HEK293 (cell line): ENCODE results near the gene UGT1A4.

ENCODE experiments used
- CTCF ChIA-PET: fragments of 350-600 bp; formaldehyde crosslinking; extraction: SDS; loops from one replicate; lab custom pipeline; 2021; ENCODE audit warnings: antibody characterized with exemption; lab: Yijun Ruan, JAX
- POLR2A ChIA-PET: fragments of 300-600 bp; formaldehyde crosslinking; extraction: SDS; loops from one replicate; lab custom pipeline; 2020; ENCODE audit warnings: antibody characterized with exemption, inconsistent platforms; lab: Yijun Ruan, JAX
- H3K27ac ChIP-seq: fragments of 200-500 bp; sonication (Bioruptor generic); 2 replicates; pipeline ENCODE4 v1.5.1; 2014; ENCODE audit warnings: low read depth, low read length, control low read depth, inconsistent platforms; ENCODE audit errors: extremely low read depth
- H3K36me3 ChIP-seq, 2 experiments: fragments of 200-500 bp in 1 of 2; sonication (Bioruptor generic) in 1 of 2; 1 replicate in 1 of 2; 2 replicates in 1 of 2; pipeline ENCODE4 v1.5.1; 2014 to 2017; ENCODE audit warnings: inconsistent platforms in 2 of 2, low read length in 2 of 2; ENCODE audit not compliant: control insufficient read depth in 2 of 2, insufficient read depth in 1 of 2
- H3K4me1 ChIP-seq: fragments of 200-500 bp; sonication (Bioruptor generic); 2 replicates; pipeline ENCODE4 v1.5.1; 2014; ENCODE audit warnings: mild to moderate bottlenecking, low read length, inconsistent platforms; ENCODE audit not compliant: control insufficient read depth, insufficient read depth
- H3K4me3 ChIP-seq: 2 replicates; pipeline ENCODE4 v1.5.1; 2011; ENCODE audit warnings: low read depth, mild to moderate bottlenecking, control low read depth, low read length, moderate library complexity
- H3K9me3 ChIP-seq: fragments of 200-500 bp; sonication (Bioruptor generic); 2 replicates; pipeline ENCODE4 v1.5.1; 2014; ENCODE audit warnings: low read depth, low read length, inconsistent platforms; ENCODE audit not compliant: control insufficient read depth, insufficient read depth
- FEZF1 ChIP-seq: fragments of 450-650 bp; formaldehyde crosslinking; IDR thresholded peaks from 2 replicates; pipeline ENCODE4 v1.5.1; 2016; ENCODE audit warnings: missing biosample characterization, missing genetic modification characterization
- GLIS2 ChIP-seq: fragments of 450-650 bp; formaldehyde crosslinking; IDR thresholded peaks from 2 replicates; pipeline ENCODE4 v1.5.1; 2016; ENCODE audit warnings: missing biosample characterization, missing genetic modification characterization
- HOXC10 ChIP-seq: sonication (generic); formaldehyde crosslinking; IDR thresholded peaks from 2 replicates; pipeline ENCODE4 v1.8.1; 2023; ENCODE audit warnings: mild to moderate bottlenecking, missing genetic modification reagents
- OVOL3 ChIP-seq: fragments of 450-650 bp; formaldehyde crosslinking; IDR thresholded peaks from 2 replicates; pipeline ENCODE4 v1.5.1; 2016; ENCODE audit warnings: missing biosample characterization, missing genetic modification characterization
- REPIN1 ChIP-seq: fragments of 450-650 bp; formaldehyde crosslinking; IDR thresholded peaks from 2 replicates; pipeline ENCODE4 v1.5.1; 2017; ENCODE audit warnings: missing biosample characterization, missing genetic modification characterization, low read depth
- TRIM28 ChIP-seq: IDR thresholded peaks from 2 replicates; pipeline ENCODE4 v1.6.1; 2011; ENCODE audit warnings: low read length, control low read depth, borderline replicate concordance
- ZBTB17 ChIP-seq: fragments of 450-650 bp; formaldehyde crosslinking; IDR thresholded peaks from 2 replicates; pipeline ENCODE4 v1.5.1; 2016; ENCODE audit warnings: missing biosample characterization, missing genetic modification characterization
- ZBTB20 ChIP-seq: fragments of 450-650 bp; formaldehyde crosslinking; IDR thresholded peaks from 2 replicates; pipeline ENCODE4 v1.5.1; 2016; ENCODE audit warnings: missing biosample characterization, missing genetic modification characterization
- ZEB2 ChIP-seq: fragments of 450-650 bp; formaldehyde crosslinking; IDR thresholded peaks from 2 replicates; pipeline ENCODE4 v1.5.1; 2016; ENCODE audit warnings: missing biosample characterization, missing genetic modification characterization
- ZFP3 ChIP-seq: fragments of 450-650 bp; formaldehyde crosslinking; IDR thresholded peaks from 2 replicates; pipeline ENCODE4 v1.5.1; 2016; ENCODE audit warnings: low read depth, missing biosample characterization, missing genetic modification characterization
- ZFP37 ChIP-seq: fragments of 450-650 bp; formaldehyde crosslinking; IDR thresholded peaks from 2 replicates; pipeline ENCODE4 v1.5.1; 2016; ENCODE audit warnings: missing biosample characterization, missing genetic modification characterization
- ZNF473 ChIP-seq: fragments of 450-650 bp; formaldehyde crosslinking; IDR thresholded peaks from 2 replicates; pipeline ENCODE4 v1.5.1; 2017; ENCODE audit warnings: missing biosample characterization, missing genetic modification characterization
- ZNF514 ChIP-seq: fragments of 450-650 bp; formaldehyde crosslinking; IDR thresholded peaks from 2 replicates; pipeline ENCODE4 v1.5.1; 2016; ENCODE audit warnings: missing biosample characterization, missing genetic modification characterization
- ZNF555 ChIP-seq: fragments of 450-650 bp; formaldehyde crosslinking; conservative IDR thresholded peaks from 2 replicates; pipeline ENCODE4 v1.5.1; 2017; ENCODE audit warnings: missing biosample characterization, mild to moderate bottlenecking, missing genetic modification characterization, inconsistent platforms
- ZNF610 ChIP-seq: fragments of 450-650 bp; formaldehyde crosslinking; IDR thresholded peaks from 2 replicates; pipeline ENCODE4 v1.5.1; 2016; ENCODE audit warnings: missing biosample characterization, missing genetic modification characterization, borderline replicate concordance
- ZNF623 ChIP-seq: fragments of 450-650 bp; formaldehyde crosslinking; IDR thresholded peaks from 2 replicates; pipeline ENCODE4 v1.5.1; 2016; ENCODE audit warnings: missing biosample characterization, missing genetic modification characterization
- ZNF747 ChIP-seq: fragments of 450-650 bp; formaldehyde crosslinking; IDR thresholded peaks from 2 replicates; pipeline ENCODE4 v1.5.1; 2016; ENCODE audit warnings: missing biosample characterization, missing genetic modification characterization
- ZNF76 ChIP-seq: fragments of 450-650 bp; formaldehyde crosslinking; IDR thresholded peaks from 2 replicates; pipeline ENCODE4; 2016; ENCODE audit warnings: low read depth, missing biosample characterization, missing genetic modification characterization, borderline replicate concordance
- TF ChIP-seq, protein P1 (sequence below): fragments of 450-650 bp; formaldehyde crosslinking; IDR thresholded peaks from 2 replicates; pipeline ENCODE4 v1.5.1; 2016; ENCODE audit warnings: missing biosample characterization, missing genetic modification characterization
- TF ChIP-seq, protein P2 (sequence below): fragments of 450-650 bp; formaldehyde crosslinking; IDR thresholded peaks from 2 replicates; pipeline ENCODE4 v1.5.1; 2017; ENCODE audit warnings: missing biosample characterization, mild to moderate bottlenecking, missing genetic modification characterization, moderate library complexity
- TF ChIP-seq, protein P3 (sequence below): fragments of 450-650 bp; formaldehyde crosslinking; IDR thresholded peaks from 2 replicates; pipeline ENCODE4 v1.5.1; 2016; ENCODE audit warnings: missing biosample characterization, missing genetic modification characterization
- TF ChIP-seq, protein P4 (sequence below): fragments of 450-650 bp; formaldehyde crosslinking; optimal IDR thresholded peaks from 2 replicates; pipeline ENCODE3; 2016; ENCODE audit warnings: missing biosample characterization, mild to moderate bottlenecking, missing genetic modification characterization

UGT1A4 gene

DNA sequence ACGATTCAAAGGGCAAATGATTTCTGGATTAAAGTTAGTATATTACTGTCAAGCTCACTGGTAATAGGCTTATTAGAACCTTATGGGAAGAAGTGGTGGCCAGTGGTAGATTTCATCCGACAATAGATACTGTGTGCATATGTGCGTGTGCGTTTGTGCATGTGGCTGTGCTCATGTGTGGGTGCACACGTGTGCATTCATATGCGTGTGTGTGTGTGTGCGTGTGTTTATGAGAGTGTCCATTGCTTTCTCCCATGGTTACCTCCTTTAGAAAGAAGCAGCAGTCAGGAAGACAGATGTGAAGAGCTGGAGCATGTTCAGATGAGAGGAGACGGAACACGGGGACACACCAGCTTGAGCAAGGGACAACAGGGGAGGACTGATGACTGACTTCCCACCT is 50.7 kb downstream of the UGT1A4 start:
- H3K27ac ChIP-seq: no peak overlapping the region
- TF ChIP-seq HOXC10 (CRISPR knock-in tag): no peak
- TF ChIP-seq ZNF747 (tag by site-specific recombination): no peak
- TF ChIP-seq TRIM28: no peak
- TF ChIP-seq ZBTB20 (tag by site-specific recombination): no peak
- TF ChIP-seq, protein P1, sequence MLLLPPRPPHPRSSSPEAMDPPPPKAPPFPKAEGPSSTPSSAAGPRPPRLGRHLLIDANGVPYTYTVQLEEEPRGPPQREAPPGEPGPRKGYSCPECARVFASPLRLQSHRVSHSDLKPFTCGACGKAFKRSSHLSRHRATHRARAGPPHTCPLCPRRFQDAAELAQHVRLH: no peak
- no peak for TF ChIP-seq ZFP37 (tag by site-specific recombination)
- TF ChIP-seq GLIS2 (tag by site-specific recombination): no peak
- TF ChIP-seq, protein P2, sequence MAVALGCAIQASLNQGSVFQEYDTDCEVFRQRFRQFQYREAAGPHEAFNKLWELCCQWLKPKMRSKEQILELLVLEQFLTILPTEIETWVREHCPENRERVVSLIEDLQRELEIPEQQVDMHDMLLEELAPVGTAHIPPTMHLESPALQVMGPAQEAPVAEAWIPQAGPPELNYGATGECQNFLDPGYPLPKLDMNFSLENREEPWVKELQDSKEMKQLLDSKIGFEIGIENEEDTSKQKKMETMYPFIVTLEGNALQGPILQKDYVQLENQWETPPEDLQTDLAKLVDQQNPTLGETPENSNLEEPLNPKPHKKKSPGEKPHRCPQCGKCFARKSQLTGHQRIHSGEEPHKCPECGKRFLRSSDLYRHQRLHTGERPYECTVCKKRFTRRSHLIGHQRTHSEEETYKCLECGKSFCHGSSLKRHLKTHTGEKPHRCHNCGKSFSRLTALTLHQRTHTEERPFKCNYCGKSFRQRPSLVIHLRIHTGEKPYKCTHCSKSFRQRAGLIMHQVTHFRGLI (tag by site-specific recombination): no peak
- TF ChIP-seq ZNF623 (tag by site-specific recombination): no peak
- no peak for TF ChIP-seq REPIN1
- no peak for TF ChIP-seq OVOL3
- TF ChIP-seq, protein P3, sequence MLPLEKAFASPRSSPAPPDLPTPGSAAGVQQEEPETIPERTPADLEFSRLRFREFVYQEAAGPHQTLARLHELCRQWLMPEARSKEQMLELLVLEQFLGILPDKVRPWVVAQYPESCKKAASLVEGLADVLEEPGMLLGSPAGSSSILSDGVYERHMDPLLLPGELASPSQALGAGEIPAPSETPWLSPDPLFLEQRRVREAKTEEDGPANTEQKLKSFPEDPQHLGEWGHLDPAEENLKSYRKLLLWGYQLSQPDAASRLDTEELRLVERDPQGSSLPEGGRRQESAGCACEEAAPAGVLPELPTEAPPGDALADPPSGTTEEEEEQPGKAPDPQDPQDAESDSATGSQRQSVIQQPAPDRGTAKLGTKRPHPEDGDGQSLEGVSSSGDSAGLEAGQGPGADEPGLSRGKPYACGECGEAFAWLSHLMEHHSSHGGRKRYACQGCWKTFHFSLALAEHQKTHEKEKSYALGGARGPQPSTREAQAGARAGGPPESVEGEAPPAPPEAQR: no peak
- TF ChIP-seq ZNF610 (tag by site-specific recombination): no peak
- TF ChIP-seq, all 188 proteins: peak for 0
- ChIA-PET CTCF (no interaction called here), POLR2A (no interaction called here)
- H3K4me3 ChIP-seq: no peak overlapping the region
- no peaks in the 10 kb centered on the region for H3K4me1 ChIP-seq
- no peaks in the 10 kb centered on the region for H3K36me3 ChIP-seq
- H3K9me3 ChIP-seq: no peaks in the 10 kb centered on the region

DNA sequence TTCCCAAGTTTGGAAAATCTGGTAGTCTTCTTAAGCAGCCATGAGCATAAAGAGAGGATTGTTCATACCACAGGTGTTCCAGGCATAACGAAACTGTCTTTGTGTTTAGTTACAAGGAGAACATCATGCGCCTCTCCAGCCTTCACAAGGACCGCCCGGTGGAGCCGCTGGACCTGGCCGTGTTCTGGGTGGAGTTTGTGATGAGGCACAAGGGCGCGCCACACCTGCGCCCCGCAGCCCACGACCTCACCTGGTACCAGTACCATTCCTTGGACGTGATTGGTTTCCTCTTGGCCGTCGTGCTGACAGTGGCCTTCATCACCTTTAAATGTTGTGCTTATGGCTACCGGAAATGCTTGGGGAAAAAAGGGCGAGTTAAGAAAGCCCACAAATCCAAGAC is 53.6 kb downstream of the UGT1A4 start:
- Histone ChIP-seq H3K4me1 (no peaks in the 10 kb centered on the region), H3K36me3 (no peaks in the 10 kb centered on the region), H3K9me3 (no peaks in the 10 kb centered on the region), H3K27ac (no peak overlapping the region), H3K4me3 (no peak overlapping the region)
- TF ChIP-seq ZNF514 (tag by site-specific recombination): no peak
- no peak for TF ChIP-seq ZFP3 (tag by site-specific recombination)
- no peak for TF ChIP-seq ZNF76 (tag by site-specific recombination)
- TF ChIP-seq, protein P4, sequence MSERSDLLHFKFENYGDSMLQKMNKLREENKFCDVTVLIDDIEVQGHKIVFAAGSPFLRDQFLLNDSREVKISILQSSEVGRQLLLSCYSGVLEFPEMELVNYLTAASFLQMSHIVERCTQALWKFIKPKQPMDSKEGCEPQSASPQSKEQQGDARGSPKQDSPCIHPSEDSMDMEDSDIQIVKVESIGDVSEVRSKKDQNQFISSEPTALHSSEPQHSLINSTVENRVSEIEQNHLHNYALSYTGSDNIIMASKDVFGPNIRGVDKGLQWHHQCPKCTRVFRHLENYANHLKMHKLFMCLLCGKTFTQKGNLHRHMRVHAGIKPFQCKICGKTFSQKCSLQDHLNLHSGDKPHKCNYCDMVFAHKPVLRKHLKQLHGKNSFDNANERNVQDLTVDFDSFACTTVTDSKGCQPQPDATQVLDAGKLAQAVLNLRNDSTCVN (tag by site-specific recombination): no peak
- no peak for TF ChIP-seq FEZF1 (tag by site-specific recombination)
- TF ChIP-seq ZNF473 (tag by site-specific recombination): no peak
- no peak for TF ChIP-seq ZBTB17
- TF ChIP-seq ZNF555 (tag by site-specific recombination): no peak
- no peak for TF ChIP-seq ZEB2 (tag by site-specific recombination)
- CTCF ChIA-PET: no interaction called here
- POLR2A ChIA-PET: no interaction called here
